ENCODE measurements around the gene KIAA0232.
"Not testable (repeated sequence)": the region's sequence is repeated elsewhere in the genome, so short reads cannot be mapped to it uniquely, and the experiment has no call there.

Gene KIAA0232

GRCh38 chr4:6900181-6900812, 117.8 kb downstream of the KIAA0232 start:
- no peak for DNase-seq (ENCODE audit: low read depth in 2 of 2, low spot score in 1 of 2)

- no peak for DNase-seq (ENCODE audit: low read depth in 2 of 2, low spot score in 1 of 2)
Measured at GRCh38 chr4:6900956-6901355, 118.4 kb downstream of the KIAA0232 start.

- no peak for DNase-seq (ENCODE audit: low read depth in 2 of 2, low spot score in 1 of 2)
Measured at GRCh38 chr4:6901669-6902317, 119.3 kb downstream of the KIAA0232 start.

GRCh38 chr4:6902318-6903042, 120.0 kb downstream of the KIAA0232 start:
- DNase-seq (ENCODE audit: low read depth in 2 of 2, low spot score in 1 of 2), result no peak

GRCh38 chr4:6905516-6906445, 123.3 kb downstream of the KIAA0232 start:
- DNase-seq (ENCODE audit: low read depth in 2 of 2, low spot score in 1 of 2), result no peak

GRCh38 chr4:6906486-6906885, 124.0 kb downstream of the KIAA0232 start:
- DNase-seq (ENCODE audit: low read depth in 2 of 2, low spot score in 1 of 2), result not testable (repeated sequence)

- no peak for DNase-seq (ENCODE audit: low read depth in 2 of 2, low spot score in 1 of 2)
Measured at GRCh38 chr4:6907658-6908191, 125.2 kb downstream of the KIAA0232 start.

GRCh38 chr4:6908432-6909112, 126.0 kb downstream of the KIAA0232 start:
- DNase-seq (ENCODE audit: low read depth in 2 of 2, low spot score in 1 of 2), result no peak

GRCh38 chr4:6909113-6909969, 126.8 kb downstream of the KIAA0232 start, which contains the start of gene TBC1D14:
TBC1D14 (plus strand) TSS chr4:6909826; CDS start chr4:6923390, 13,564 bp downstream.
- peak; percentile 73 for DNase-seq (ENCODE audit: low read depth in 2 of 2, low spot score in 1 of 2)

- no peak for DNase-seq (ENCODE audit: low read depth in 2 of 2, low spot score in 1 of 2)
Measured at GRCh38 chr4:6909970-6910339, 127.4 kb downstream of the KIAA0232 start.

- no peak for DNase-seq (ENCODE audit: low read depth in 2 of 2, low spot score in 1 of 2)
Measured at GRCh38 chr4:6910340-6910959, 127.9 kb downstream of the KIAA0232 start.

- no peak for DNase-seq (ENCODE audit: low read depth in 2 of 2, low spot score in 1 of 2)
Measured at GRCh38 chr4:6910960-6911874, 128.7 kb downstream of the KIAA0232 start.

GRCh38 chr4:6911917-6912316, 129.4 kb downstream of the KIAA0232 start:
- DNase-seq (ENCODE audit: low read depth in 2 of 2, low spot score in 1 of 2), result not testable (repeated sequence)

- no peak for DNase-seq (ENCODE audit: low read depth in 2 of 2, low spot score in 1 of 2)
Measured at GRCh38 chr4:6912441-6912840, 129.9 kb downstream of the KIAA0232 start.

- DNase-seq (ENCODE audit: low read depth in 2 of 2, low spot score in 1 of 2), result no peak
Measured at GRCh38 chr4:6913350-6913905, 130.9 kb downstream of the KIAA0232 start.

GRCh38 chr4:6914448-6914847, 131.9 kb downstream of the KIAA0232 start:
- no peak for DNase-seq (ENCODE audit: low read depth in 2 of 2, low spot score in 1 of 2)

Measured in stimulated activated CD8-positive, alpha-beta memory T cell treated with anti-CD3 and anti-CD28 coated beads, Interleukin-4, amount 100 ng/mL, for 1 hour (primary cell).